ENCODE measurements around the gene KRT6B. TPM values are rescaled to one million over a fixed set of nuclear protein-coding genes. Genes with fewer than 3 reads are reported as not detected.
"Not testable (repeated sequence)": the region's sequence is repeated elsewhere in the genome, so short reads cannot be mapped to it uniquely, and the experiment has no call there.

Gene KRT6B
- total RNA-seq, 6 donors from 2014 or later = 0.17 TPM; not detected in 5

- no peak for TF ChIP-seq POLR2A (IDR thresholded peaks at IDR 0.05)
- no peak for TF ChIP-seq POLR2AphosphoS5 (IDR thresholded peaks at IDR 0.05)
- no peak for TF ChIP-seq EP300 (IDR thresholded peaks at IDR 0.05)
- TF ChIP-seq CTCF (IDR thresholded peaks at IDR 0.05) = no peak
- H3K27me3 ChIP-seq = no peaks in the 10 kb centered on the region
- no peaks in the 10 kb centered on the region for H3K9me3 ChIP-seq
- H3K4me3 ChIP-seq = no peak overlapping the region
- DNase-seq (no peak), ATAC-seq (ENCODE audit: low FRiP score in 2 of 2) (no peak)
- H3K36me3 ChIP-seq = no peaks in the 10 kb centered on the region
- peaks cover 10 to 27% (median 18%) of the 10 kb centered on the region in 4 donors for H3K4me1 ChIP-seq
- no peak overlapping the region for H3K27ac ChIP-seq
- 89 to 93% methylated on average over 1 of the region's 1 CpG for WGBS, 2 donors
Observed at GRCh38 chr12:52494100-52494499, 42.2 kb upstream of the KRT6B start.

GRCh38 chr12:52493172-52493571, 41.2 kb upstream of the KRT6B start, which contains the start of gene KRT6A:
TSS of gene KRT6A (minus strand) at chr12:52493257. CDS start at chr12:52493188, 69 bp downstream.
- Histone ChIP-seq H3K36me3 (no peaks in the 10 kb centered on the region), H3K4me1 (peaks cover 10 to 27% (median 18%) of the 10 kb centered on the region in 4 donors), H3K4me3 (no peak within 1 kb of the TSS), H3K27me3 (no peaks in the 10 kb centered on the region), H3K27ac (no peak within 1 kb of the TSS), H3K9me3 (no peaks in the 10 kb centered on the region)
- DNase-seq = no peak
- 88 to 95% methylated on average over 2 of the region's 2 CpGs for WGBS, 2 donors
- TF ChIP-seq CTCF (IDR thresholded peaks at IDR 0.05) = no peak
- TF ChIP-seq EP300 (IDR thresholded peaks at IDR 0.05) = no peak
- TF ChIP-seq POLR2AphosphoS5 (IDR thresholded peaks at IDR 0.05) = no peak
- no peak for TF ChIP-seq POLR2A (IDR thresholded peaks at IDR 0.05)
- ATAC-seq (ENCODE audit: low FRiP score in 2 of 2) = no peak

- 91 to 100% methylated on average over 1 to 5 of the region's 6 CpGs for WGBS, 2 donors
- H3K4me3 ChIP-seq; H3K9me3 ChIP-seq; H3K27ac ChIP-seq; H3K36me3 ChIP-seq; H3K27me3 ChIP-seq; ATAC-seq (ENCODE audit: low FRiP score in 2 of 2): not testable (repeated sequence)
- H3K4me1 ChIP-seq = peaks cover 10 to 27% (median 18%) of the 10 kb centered on the region in 4 donors
- DNase-seq = peak in 1 of 2 donors; percentile 19
Observed at GRCh38 chr12:52492405-52492804, 40.5 kb upstream of the KRT6B start.

- not testable (repeated sequence) for H3K9me3 ChIP-seq; H3K36me3 ChIP-seq; ATAC-seq (ENCODE audit: low FRiP score in 2 of 2); H3K27ac ChIP-seq; H3K4me3 ChIP-seq; H3K27me3 ChIP-seq
- WGBS, 2 donors = 56 to 84% methylated on average over 6 to 8 of the region's 8 CpGs
- peak in 1 of 2 donors; percentile 19 for DNase-seq
- peaks cover 10 to 27% (median 18%) of the 10 kb centered on the region in 4 donors for H3K4me1 ChIP-seq
Observed at GRCh38 chr12:52491495-52491894, 39.5 kb upstream of the KRT6B start.

- ATAC-seq (ENCODE audit: low FRiP score in 2 of 2) = no peak
- no peak for TF ChIP-seq POLR2AphosphoS5 (IDR thresholded peaks at IDR 0.05)
- no peak for TF ChIP-seq POLR2A (IDR thresholded peaks at IDR 0.05)
- no peak for TF ChIP-seq EP300 (IDR thresholded peaks at IDR 0.05)
- TF ChIP-seq CTCF (IDR thresholded peaks at IDR 0.05) = no peak
- Histone ChIP-seq H3K27me3 (no peaks in the 10 kb centered on the region), H3K27ac (no peak overlapping the region), H3K9me3 (peaks cover 0 to 4% (median 0%) of the 10 kb centered on the region in 4 donors), H3K36me3 (no peaks in the 10 kb centered on the region), H3K4me1 (peaks cover 0 to 4% (median 1%) of the 10 kb centered on the region in 4 donors), H3K4me3 (no peak overlapping the region)
- DNase-seq = no peak
Observed at GRCh38 chr12:52488736-52489135, 36.8 kb upstream of the KRT6B start.

- not testable (repeated sequence) for ATAC-seq (ENCODE audit: low FRiP score in 2 of 2); H3K9me3 ChIP-seq
- WGBS, 2 donors = 82 to 83% methylated on average over 5 to 14 of the region's 15 CpGs
Observed at GRCh38 chr12:52487744-52488443, 35.9 kb upstream of the KRT6B start.

More at GRCh38 chr12:52487744-52488443, 35.9 kb upstream of the KRT6B start:
- H3K27ac ChIP-seq, H3K4me1 ChIP-seq, H3K4me3 ChIP-seq, H3K36me3 ChIP-seq, H3K27me3 ChIP-seq: not testable (repeated sequence)
- peak in 1 of 2 donors; percentile 25 for DNase-seq
